KG1 (cell line): ENCODE results near the gene MIEF2.

Experiments used
- DNase-seq: peaks from one replicate; lab custom pipeline; 2025; lab: John Stamatoyannopoulos, UW

The MIEF2 gene

DNA sequence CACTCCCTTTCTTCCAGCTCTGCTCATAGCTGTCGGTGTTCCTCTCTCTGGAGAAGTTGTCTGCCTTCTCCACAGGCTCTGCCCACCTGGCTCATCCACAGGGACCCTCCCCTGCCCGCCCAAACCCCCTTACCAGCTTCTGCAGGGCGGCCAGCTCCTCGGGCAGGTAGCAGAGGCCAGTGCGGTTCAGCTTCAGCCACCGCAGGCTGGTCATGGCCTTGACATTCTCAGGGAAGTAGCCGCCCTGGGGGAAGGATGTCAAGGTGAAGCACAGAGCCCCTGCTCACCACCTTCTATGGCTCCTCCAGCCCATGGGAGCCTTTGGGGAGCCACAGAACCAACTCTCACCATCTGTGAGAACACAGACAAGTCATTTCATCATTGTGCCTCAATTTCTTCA, 3.7 kb upstream of the MIEF2 start:
- no peak for DNase-seq

DNA sequence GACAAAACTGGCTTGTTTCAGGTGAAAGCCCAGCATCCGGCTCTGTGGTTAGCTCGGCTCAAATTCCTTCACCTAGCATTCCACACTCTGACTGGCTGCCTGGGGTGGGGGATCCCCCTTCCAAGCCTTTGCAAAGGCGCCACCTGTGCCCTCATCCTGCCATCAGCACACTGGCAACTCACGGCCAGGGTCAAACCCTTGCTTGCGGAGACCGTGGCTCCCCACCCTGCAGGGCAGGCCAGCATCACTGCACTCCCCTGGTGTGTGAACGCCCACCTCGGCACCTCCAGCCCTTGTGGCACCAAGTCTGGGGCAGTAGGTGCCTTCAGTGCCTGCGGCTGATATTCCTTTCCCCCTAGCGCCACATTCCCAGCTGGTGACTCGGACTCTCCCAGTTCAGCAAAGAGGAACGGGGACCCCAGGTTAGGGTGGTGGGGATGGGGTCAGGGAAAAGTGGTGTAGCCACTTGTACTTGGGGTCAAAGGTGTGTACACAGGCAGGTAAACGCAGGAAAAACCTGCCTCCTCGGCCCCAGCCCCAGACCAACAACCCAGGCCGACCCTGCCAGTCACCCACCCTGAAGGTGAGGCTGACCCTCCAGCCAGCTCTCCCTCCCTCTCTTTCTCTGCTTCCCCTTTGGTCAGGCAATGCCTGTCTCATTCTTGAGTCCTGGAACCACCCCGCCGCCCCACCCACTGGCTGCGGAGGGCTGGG, 3.0 kb upstream of the MIEF2 start:
- no peak for DNase-seq

DNA sequence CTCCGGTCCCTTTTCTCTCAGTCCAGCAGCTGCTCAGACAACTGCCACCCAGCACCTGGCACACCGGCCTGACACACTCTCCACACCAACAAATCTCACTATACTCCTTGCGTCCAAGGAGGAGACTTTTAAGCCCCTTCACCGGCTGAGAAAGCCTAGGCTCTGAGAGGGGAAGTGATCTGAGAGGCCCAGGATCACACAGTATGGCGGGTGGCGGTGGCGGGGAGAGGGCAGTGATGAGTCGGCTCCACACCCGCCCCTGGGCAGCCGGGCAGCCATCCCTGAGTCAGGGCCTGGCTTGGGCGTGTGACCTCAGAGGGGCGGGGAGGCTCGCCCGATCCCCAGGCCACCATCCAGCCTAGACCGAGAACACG, 2.5 kb upstream of the MIEF2 start:
- DNase-seq: peak; percentile 7

DNA sequence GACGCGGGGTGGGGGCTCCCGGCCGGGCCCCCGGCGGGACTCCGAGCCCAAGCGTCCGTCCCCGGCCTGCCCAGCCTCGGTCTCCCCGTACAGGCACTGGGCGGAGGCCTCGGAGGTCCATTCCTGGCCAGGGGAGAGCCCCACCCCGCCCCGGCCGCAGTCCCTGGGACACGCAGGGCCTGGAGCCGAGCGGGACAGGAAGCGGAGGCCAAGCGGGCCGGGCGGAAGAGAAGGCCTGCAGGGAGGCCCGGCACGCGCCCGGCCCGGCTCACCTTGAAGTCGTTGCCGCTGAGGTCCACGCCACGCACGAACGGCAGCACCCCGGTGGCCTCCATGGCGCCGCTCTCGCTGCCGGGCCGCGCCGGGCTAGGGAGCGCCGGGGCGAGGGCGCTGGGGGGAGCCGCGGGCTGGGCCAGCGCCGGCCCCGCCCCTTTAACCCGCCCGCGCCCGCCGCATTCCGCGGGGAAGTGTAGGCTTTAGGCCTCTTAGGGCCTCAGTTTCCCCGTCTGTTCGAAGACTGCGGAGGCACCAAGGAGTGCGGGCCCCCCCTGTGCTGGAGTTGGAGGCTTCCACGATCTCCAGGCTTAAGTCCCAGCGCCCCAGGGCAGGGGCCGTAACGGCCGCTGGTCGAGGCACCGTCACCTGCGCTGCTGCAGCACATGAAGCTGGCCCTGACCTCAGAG, 2.0 kb upstream of the MIEF2 start, which contains the start of gene FLII:
Gene FLII (minus strand): TSS at position 383 of the 683 bp plus-strand sequence. CDS start 48 bp downstream, at position 335.
- DNase-seq: peak; percentile 10

DNA sequence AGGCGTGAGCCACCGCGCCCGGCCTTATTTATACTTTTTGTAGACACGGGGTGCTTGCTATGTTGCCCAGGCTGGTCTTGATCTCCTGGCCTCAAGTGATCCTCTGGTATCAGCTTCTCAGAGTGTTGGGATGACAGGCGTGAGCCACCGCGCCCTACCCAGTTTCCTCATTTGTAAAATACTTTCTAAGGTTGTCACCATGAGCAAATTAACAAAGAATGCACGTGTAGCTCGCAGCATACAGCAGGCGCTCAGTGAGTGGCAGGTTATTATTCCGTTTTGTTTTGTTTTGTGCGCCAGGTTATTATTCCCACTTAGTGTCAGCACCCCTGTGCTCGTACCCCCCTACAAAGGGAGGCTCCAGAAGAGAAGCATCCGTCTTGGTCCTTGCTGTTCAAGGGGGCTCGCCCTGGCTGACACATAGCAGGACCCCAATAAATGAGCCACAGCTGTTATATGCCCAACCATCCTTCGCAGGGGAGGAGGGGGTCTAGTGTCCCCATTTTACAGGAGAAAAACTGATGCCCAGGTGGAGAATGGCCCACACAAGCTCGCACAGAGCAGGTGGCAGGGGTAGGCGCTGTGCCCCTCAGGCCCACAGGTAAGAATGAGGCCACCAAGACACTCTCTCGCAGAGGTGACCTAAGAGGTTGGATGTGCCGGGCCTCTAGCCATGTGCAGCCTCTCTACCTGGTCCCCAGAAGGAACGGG, 686 bp upstream of the MIEF2 start:
- DNase-seq: no peak

DNA sequence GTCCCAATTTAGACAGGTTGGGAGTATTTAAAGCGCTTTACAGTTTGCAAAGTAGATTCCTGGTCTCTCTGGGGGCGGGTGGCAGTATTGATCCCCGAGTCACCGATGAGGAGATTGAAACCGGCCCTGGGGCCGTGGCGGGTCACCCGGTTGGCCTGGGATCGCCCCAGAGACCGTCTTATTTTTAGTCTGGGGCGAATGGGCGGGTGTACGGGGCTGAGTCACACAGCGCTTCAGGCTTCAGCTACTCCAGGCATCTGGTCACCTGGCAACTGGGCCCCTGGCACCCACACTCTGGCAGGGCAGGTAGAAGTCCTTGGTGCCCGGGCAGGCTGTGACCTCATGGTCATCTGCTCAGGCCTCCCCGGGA, 669 bp downstream of the MIEF2 start:
- no peak for DNase-seq

DNA sequence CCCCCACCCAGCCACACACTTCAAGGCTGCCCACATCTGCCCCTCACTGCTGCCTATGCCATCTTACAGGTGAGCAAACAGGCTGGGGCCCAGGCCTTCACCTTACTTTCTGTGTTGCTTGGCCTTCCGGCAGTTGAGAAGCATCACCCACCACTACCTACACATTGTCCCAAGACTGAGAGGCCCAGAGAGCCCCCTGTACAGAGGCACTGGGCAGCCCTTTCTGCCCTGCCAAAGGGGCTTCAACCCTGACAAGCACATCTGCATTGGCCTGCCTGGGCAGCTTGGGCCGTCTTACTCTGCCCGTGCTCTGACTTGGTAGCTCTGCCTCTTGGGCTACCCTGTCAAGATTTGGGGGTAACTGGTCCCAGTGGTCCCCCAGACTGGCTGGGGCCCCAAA, 1.2 kb downstream of the MIEF2 start:
- DNase-seq: no peak

DNA sequence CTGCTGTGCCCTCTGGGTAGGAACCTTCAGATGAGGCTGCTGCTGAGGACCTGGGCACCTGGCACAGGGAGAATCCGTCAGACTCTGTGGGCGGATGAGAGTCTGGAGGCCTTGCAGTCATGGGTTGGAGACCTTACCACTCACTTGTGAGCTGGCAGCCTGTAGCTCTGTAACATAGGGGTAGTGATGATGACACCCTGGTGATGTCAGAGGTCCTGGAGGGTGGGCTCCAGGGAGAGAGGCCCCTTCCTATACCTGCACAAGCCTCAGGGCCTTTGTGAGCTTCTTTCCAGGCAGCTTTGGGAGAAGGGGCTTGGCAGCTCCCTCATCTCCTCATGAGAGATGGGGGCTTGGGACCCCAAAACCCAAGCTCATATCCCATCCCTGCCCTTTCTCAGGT, 1.6 kb downstream of the MIEF2 start:
- no peak for DNase-seq

DNA sequence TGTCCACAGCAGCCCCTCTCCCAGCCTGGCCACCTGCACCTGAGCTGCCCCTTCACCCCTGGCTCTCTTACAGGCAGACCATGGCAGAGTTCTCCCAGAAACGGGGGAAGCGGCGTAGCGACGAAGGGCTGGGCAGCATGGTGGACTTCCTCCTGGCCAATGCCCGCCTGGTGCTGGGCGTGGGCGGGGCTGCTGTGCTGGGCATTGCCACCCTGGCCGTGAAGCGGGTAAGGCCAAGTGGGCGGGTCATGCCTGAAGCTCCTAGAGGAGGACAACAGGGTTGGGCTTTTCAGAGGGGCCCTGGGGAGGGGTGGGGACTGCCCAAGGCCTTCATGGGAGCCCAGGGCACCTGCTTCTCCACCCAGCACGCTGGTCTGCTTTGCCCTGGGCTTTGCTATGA, 2.2 kb downstream of the MIEF2 start:
- DNase-seq: no peak

DNA sequence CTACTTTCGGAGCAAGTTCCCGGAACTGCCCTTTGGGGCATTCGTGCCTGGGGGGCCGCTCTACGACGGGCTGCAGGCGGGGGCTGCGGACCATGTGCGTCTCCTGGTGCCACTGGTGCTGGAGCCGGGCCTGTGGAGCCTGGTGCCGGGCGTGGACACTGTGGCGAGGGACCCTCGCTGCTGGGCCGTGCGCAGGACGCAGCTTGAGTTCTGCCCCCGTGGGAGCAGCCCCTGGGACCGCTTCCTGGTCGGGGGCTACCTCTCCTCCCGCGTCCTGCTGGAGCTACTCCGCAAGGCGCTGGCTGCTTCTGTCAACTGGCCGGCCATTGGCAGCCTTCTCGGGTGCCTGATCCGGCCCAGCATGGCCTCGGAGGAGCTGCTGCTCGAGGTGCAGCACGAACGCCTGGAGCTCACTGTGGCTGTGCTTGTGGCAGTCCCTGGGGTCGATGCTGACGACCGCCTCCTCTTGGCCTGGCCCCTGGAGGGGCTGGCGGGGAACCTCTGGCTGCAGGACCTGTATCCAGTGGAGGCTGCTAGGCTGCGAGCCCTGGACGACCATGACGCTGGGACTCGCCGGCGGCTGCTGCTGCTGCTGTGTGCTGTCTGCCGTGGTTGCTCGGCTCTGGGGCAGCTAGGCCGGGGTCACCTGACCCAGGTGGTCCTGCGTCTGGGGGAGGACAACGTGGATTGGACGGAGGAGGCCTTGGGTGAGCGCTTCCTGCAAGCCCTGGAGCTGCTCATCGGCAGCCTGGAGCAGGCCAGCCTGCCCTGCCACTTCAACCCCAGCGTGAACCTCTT, 3.6 kb downstream of the MIEF2 start:
- no peak for DNase-seq

DNA sequence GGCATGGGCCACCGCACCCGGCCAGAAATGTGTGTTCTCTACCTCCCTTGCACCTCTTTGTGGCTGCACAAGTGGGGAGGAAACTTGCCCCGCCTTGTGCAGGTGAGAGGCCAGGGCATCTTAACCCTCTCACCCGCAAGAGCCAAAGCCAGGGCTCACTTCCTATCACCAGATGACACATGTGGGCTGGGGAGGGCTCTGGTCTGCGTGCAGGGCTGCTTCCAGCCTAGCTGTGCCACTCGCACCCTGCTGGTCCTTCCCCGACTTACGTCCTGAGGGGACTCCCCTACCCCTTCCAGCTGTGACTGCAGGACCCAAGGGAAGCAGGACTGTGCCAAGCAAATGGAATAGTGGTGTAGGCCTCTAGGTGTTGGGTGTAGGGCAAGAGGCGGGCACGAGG, 6.9 kb downstream of the MIEF2 start:
- no peak for DNase-seq

DNA sequence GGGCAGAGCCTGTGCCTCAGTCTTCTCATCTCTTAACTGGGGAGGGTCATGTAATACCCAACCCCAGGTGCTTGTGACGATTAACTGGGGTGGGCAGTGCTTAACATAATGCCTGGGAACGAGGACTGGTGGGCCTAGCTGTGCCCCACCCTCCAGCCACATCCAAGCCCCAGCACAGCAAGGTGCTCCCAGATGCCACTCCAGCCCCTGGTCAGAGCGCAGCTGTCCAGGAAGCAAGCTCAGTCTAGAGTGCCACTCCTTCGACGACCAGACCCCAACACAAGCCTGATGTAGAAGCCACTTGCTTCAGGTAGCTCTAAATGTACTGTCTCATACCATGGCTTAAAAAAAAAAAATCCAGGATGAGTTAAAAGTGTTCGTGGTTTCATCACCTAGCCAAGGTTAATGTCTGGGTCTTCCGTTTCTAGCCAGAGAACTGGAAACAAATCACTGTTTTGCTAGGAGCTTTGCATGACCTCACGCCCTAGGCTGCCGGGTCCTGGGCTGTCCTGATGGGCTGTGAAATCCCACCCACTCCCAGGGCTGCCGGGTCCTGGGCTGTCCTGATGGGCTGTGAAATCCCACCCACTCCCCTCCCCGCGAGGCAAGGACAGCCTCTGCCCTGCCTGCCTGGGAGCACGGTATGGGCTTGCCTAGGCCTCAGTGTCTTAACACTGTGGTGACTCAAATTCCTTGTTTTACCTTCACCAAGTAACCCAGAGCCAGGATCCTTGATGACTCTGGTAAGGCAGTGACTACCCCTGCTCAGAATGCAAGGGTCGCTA, 7.7 kb downstream of the MIEF2 start:
- DNase-seq: no peak

DNA sequence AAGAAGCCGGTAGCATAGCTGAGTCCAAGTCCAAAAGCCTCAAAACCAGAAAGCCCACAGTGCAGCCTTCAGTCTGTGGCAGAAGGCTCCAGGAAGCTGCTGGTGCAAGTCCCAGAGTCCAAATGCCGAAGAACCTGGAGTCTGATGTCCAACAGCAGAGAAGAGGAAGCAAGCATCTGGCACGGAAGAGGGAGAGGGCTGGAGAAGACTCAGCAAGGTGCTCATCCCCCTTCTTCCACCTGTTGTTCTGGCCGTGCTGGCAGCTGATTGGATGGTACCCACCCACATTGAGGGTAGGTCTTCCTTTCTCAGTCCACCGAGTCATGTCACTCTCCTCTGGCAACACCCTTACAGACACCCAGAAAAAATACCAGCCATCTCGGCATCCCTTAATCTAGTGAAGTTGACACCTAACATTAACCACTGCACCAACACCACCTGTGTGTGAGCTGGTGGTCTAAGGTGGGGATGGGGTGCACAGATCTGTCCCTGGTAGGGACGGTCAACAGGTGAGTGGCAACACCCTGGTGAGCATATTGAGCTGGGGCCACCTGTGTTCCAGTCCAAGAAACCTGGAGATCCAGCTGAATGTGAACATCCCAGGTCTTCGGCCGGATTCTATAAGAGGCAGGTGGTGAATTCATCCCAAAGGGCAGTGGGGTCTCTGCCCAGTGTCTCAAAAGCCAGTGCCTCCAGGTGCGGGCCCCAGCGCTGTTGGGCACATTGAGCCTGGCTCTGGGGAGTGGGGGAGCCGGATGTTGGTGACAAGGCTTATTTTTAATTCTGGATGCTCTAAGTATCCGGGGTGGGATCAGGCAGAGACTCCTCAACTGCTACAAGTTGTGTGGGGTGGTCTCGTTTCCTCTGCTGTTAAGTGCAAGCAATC, 9.8 kb downstream of the MIEF2 start:
- no peak for DNase-seq

DNA sequence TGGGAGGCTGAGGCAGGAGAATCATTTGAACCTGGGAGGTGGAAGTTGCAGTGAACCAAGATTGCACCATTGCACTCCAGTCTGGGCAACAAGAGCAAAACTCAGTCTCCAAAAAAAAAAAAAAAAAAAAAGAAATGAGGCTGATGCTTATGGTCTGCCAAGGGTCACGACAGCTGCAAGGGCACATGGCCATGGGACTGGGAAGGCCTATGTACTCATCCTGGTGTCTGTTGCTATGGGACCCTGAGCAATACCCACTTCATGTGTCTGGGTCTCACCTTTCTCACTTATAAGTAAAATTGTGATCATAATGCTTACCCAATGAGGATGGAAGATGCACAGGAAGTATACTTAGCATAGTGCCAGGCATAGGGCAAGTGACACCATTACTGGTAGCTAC, 16.6 kb downstream of the MIEF2 start:
- no peak for DNase-seq

DNA sequence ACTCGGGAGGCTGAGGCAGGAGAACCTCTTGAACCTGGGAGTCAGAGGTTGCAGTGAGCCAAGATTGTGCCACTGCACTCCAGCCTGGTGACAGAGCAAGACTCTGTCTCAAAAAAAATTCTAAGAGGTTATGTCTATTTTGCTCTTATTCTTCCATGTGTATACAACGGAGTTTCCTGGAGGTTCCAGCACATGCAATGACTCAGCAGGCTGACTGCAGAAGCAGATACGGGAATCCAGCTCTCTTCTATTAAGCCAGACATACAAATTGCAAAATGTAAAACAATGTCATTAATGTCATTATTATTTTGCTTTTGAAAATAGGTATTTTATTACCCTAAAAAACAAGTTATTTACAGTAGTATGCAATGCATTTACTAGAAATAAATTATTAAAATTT, 18.4 kb downstream of the MIEF2 start:
- DNase-seq: no peak

DNA sequence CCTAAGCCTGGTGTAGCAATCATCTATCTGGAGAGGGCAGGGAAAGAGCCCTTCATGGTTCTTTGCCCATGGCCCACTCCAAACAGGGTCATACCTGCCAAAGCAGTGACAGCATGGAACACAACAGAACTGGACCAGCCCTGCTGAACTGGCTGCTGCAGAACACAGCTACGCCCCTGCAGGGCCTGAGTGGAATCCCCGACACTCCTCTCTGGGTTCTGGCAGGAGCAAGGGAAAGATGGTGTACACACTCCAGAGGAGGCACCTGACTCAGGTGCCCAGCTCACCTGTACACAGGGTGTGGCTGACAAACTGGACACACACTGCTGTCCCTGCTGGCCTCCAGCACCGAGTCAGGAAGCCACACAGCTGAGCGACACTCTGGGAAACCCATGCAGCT, 19.8 kb downstream of the MIEF2 start:
- no peak for DNase-seq

DNA sequence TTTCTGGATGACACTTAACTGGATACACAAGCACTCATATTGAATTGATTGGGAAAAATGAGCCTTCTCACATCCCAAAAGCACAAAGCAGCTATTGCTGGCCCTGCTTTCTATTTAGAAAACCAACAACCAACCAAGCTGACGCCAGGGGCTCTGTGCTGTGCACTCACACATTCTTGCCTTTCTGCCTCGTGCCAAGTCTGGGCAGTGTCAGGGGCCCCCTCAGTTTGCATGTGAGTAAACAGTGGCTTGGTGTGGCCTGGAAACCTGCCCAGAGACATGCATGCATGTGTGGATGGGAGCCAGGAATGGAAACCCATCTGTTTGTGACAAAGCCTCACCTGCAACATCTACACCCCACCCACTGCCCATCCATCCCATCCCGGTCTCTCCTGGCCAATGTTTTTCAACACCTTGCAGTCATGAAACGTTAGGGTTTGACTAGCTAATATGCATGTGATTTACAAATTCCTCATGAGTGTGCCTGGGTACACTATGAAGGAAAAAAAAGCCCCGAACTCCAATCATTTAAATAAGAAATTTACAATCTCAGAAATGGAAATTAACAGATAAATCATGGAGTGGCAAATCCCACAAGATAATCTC, 20.4 kb downstream of the MIEF2 start:
- DNase-seq: no peak

DNA sequence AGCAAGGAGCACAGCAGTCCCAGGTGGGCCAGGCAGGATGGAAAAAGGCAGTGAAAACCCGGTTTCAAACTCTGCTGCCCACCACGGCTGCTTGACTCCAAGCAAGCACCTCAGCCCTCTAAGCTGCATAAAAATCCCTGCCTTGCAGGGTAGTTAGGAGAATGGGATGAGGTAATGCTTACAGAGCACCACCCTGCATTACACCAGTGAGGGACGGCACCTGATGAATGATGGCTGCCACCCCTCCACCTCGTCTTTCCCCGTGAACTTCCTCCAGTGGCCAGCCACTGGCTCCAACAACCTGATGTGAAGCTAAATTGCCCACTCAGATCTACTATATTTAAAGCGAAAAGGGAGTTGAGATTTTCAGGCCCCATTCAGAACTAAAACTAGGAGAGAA, 21.3 kb downstream of the MIEF2 start:
- DNase-seq: no peak

DNA sequence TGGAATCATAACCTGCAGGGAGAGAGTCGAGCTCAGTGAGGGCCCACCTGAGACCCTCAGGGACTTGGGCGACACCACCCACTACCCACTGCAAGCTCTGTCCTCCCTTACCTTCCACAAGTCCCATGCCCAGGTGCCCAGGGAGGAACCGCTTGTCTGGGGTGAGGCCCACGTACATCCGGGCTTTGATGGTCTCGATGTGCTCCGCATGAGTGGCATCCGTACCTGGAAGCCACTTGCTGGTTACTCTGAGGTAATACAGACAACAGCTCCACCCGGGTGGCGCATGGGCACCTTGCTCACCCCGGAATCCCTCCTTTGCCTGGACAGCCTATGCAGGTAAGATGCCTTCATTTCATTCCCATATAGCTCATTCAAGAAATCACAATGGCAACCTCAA, 24.8 kb downstream of the MIEF2 start:
- DNase-seq: no peak
